PC-9 (cell line): Measurements from ENCODE around the gene SLC10A7.

Source experiments
- CTCF ChIP-seq: fragments of 200-600 bp; sonication (generic); conservative IDR thresholded peaks from 2 replicates; pipeline ENCODE4 v1.6.1; 2017; ENCODE audit warnings: mixed run types, antibody characterized with exemption, mild to moderate bottlenecking, moderate library complexity
- EZH2 ChIP-seq: fragments of 200-600 bp; sonication (generic); IDR thresholded peaks from 2 replicates; pipeline ENCODE4 v1.8.0; 2017; ENCODE audit warnings: antibody characterized with exemption, low read depth

GRCh38 chr4:146370841-146371240 is 150.9 kb downstream of the SLC10A7 start:
- TF ChIP-seq CTCF (no peak), EZH2 (no peak)
